ENCODE data around the gene RAVER1.
"Not testable (repeated sequence)": the region's sequence is repeated elsewhere in the genome, so short reads cannot be mapped to it uniquely, and the experiment has no call there.

Gene RAVER1

DNA sequence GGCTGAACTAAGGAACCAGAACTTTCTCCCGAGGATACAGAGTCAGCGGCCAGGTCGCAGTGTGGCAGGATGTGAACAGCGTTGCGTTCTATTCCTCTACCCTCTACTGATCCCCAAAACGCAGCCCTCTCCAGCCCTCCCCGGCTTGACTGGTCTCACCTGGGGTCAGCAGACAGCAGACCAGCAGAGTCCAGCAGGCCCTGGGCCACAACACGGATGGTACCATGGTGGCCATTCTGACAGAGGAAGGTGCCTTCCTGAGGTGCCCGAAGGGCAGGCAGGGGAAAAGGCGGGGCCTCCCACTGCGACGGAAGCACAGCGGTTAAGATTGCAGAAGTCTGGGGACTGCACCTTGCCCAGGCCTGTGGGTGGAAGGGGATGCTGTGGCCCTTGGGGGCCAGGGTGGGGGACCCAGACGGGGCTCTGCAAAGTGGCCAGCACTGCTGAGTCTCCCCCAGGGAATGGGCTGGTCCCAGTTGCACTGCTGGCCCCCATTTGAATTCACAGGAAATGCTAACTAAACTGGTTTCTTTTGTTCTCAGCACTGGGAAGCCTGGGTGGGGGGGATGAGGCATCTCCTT is 6.1 kb upstream of the RAVER1 start, which contains the start of gene ICAM3:
ICAM3 (minus strand) TSS at position 245 of the 581 bp plus-strand sequence; CDS start at position 235, 10 bp downstream.
- Histone ChIP-seq H3K27me3 (replicated peaks) (no peaks in the 10 kb centered on the region), H3K27ac (no peak within 1 kb of the TSS), H3K4me3 (ENCODE audit: low read depth, low read length) (no peak within 1 kb of the TSS), H3K36me3 (replicated peaks) (no peaks in the 10 kb centered on the region)
- DNase-seq: no peak
- TF ChIP-seq, protein P1, sequence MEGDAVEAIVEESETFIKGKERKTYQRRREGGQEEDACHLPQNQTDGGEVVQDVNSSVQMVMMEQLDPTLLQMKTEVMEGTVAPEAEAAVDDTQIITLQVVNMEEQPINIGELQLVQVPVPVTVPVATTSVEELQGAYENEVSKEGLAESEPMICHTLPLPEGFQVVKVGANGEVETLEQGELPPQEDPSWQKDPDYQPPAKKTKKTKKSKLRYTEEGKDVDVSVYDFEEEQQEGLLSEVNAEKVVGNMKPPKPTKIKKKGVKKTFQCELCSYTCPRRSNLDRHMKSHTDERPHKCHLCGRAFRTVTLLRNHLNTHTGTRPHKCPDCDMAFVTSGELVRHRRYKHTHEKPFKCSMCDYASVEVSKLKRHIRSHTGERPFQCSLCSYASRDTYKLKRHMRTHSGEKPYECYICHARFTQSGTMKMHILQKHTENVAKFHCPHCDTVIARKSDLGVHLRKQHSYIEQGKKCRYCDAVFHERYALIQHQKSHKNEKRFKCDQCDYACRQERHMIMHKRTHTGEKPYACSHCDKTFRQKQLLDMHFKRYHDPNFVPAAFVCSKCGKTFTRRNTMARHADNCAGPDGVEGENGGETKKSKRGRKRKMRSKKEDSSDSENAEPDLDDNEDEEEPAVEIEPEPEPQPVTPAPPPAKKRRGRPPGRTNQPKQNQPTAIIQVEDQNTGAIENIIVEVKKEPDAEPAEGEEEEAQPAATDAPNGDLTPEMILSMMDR (IDR thresholded peaks at IDR 0.05; ENCODE audit: low read depth, low read length, missing control alignments): no peak
- in situ Hi-C loops (cut with HindIII; ENCODE audit: low pct_ligation_motif_present, low sequenced_read_pairs): no loop called here

DNA sequence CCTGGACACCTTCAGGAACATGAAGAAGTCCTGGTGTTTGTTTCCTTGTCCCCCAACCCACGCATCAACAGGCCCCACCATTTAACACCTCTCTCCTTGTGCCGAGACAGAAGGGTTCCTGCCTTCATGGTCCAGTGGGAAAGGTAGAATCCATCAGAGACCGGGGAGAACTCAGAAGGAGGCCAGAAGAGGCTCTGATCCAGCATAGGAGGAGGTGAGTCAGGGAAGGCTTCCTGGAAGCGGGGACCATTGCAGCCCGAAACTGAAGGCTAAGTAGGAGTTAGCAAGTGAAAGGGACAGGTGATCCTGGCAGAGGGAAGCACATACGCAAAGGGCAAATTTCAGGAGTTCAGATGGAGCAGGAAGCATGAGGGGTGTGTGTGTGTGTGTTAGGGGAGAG is 5.6 kb upstream of the RAVER1 start:
- no peak overlapping the region for H3K4me3 ChIP-seq (ENCODE audit: low read depth, low read length)
- DNase-seq: no peak
- H3K27me3 ChIP-seq (replicated peaks): no peaks in the 10 kb centered on the region
- in situ Hi-C loops (cut with HindIII; ENCODE audit: low pct_ligation_motif_present, low sequenced_read_pairs): no loop called here
- no peaks in the 10 kb centered on the region for H3K36me3 ChIP-seq (replicated peaks)
- TF ChIP-seq, protein P1 (IDR thresholded peaks at IDR 0.05; ENCODE audit: low read depth, low read length, missing control alignments): no peak
- H3K27ac ChIP-seq: no peak overlapping the region

DNA sequence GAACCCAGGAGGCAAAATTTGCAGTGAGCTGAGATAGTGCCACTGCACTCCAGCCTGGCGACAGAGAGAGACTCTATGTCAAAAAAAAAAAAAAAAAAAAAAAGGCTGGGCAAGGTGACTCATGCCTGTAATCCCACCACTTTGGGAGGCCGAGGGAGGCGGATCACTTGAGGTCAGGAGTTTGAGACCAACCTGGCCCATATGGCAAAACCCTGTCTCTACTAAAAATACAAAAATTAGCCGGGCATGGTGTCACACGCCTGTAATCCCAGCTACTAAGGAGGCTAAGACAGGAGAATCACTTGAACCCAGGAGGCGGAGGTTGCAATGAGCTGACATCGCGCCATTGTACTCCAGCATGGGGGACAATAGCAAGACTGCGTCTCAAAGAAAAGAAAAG is 3.4 kb upstream of the RAVER1 start:
- H3K4me3 ChIP-seq (ENCODE audit: low read depth, low read length); H3K36me3 ChIP-seq (replicated peaks); H3K27me3 ChIP-seq (replicated peaks); DNase-seq; in situ Hi-C loops (cut with HindIII; ENCODE audit: low pct_ligation_motif_present, low sequenced_read_pairs); H3K27ac ChIP-seq: not testable (repeated sequence)

DNA sequence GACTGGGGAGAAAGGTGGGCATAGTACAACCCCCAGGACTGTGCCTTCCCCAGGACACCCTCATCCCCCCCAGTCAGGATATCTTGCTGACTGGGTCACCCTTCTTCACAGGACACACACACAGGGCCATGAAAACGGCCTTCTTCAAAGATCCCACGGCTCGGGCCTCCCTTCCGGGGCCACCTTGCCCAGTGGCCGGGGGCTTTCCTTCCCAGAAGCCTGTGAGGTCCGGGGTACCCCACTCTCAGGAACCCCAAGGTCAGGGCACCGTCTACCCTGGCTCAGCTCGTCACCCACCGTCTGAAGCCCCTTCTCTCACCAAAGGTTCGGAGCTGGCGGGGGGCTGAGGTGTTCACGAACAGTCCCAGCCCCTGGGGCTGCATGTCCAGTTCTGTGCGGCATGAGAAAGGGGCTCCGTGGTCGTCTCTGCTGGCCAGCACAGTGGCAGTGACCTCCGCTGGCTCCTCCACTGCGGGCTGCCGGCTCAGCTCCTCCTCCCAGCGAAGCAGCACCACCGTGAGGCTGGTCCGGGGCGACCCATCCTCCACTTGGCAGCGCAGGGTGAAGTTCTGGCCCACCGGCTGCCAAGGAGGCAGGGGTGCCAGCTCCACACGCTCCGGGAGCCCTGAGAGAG is 2.1 kb upstream of the RAVER1 start:
- H3K27me3 ChIP-seq (replicated peaks): no peaks in the 10 kb centered on the region
- no peak for DNase-seq
- H3K27ac ChIP-seq: no peak overlapping the region
- H3K4me3 ChIP-seq (ENCODE audit: low read depth, low read length): no peak overlapping the region
- H3K36me3 ChIP-seq (replicated peaks): peaks cover under 1% of the 10 kb centered on the region
- in situ Hi-C loops (cut with HindIII; ENCODE audit: low pct_ligation_motif_present, low sequenced_read_pairs): no loop called here
- TF ChIP-seq, protein P1 (IDR thresholded peaks at IDR 0.05; ENCODE audit: low read depth, low read length, missing control alignments): no peak

DNA sequence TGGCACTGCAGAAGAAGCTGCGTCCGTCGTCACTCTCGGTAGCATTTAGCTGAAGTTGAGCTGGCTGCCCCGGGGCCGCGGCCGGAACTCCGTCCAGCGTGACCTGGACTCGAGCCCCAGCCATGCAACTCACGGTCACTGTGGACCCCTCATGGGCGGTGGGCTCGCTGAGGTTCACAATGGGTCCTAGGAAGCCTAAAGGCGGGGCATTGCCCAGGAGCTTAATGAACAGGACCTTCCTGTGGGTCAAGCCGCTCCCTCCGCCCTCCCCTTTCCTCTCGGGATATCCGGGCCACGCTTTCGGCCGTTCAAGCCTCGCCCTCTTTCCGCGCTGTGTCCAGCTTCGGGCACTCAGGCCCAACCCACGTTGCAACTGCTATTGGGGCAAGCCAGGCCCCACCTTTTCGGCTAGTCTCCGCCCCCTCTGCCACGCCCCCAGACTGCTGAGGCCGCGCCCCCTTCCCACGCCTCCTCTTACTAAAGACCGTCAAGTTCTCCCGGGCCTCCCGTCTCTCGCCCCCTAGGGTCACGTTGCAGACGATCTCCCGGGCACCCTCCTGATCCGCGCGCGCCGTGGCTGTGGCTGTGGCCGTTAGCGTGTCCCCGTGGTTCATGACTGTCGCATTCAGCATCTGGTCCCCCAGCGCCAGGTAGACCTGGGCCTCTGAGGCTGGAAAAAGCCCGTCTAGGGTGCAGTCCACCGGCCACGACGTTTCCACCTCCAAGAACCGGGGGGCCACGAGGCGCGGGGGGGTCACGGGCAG is 1.4 kb upstream of the RAVER1 start:
- in situ Hi-C loops (cut with HindIII; ENCODE audit: low pct_ligation_motif_present, low sequenced_read_pairs): no loop called here
- Histone ChIP-seq H3K27ac (no peak overlapping the region), H3K27me3 (replicated peaks) (no peaks in the 10 kb centered on the region), H3K36me3 (replicated peaks) (peaks cover 5% of the 10 kb centered on the region), H3K4me3 (ENCODE audit: low read depth, low read length) (peak overlapping the region; percentile 88)
- peak; percentile 95 for DNase-seq
- TF ChIP-seq, protein P1 (IDR thresholded peaks at IDR 0.05; ENCODE audit: low read depth, low read length, missing control alignments): peak; percentile 34
